Cerebellar nuclear complex (tissue), 1 donor: ENCODE data around the gene TTC7B.

ENCODE experiments used
- DNase-seq, 2 experiments: peaks; one replicate each; lab custom pipeline; 2025; lab: John Stamatoyannopoulos, UW

Gene TTC7B

GRCh38 chr14:90487462-90487861, 328.8 kb downstream of the TTC7B start:
- DNase-seq = no peak

GRCh38 chr14:90487031-90487430, 329.2 kb downstream of the TTC7B start:
- DNase-seq = no peak

- DNase-seq = no peak
These were observed 331.9 kb downstream of the TTC7B start for GRCh38 chr14:90484291-90484690.

- no peak for DNase-seq
These were observed 332.7 kb downstream of the TTC7B start for GRCh38 chr14:90483571-90483974.

- DNase-seq = no peak
These were observed 333.1 kb downstream of the TTC7B start for GRCh38 chr14:90483117-90483516.

GRCh38 chr14:90475298-90475697, 340.9 kb downstream of the TTC7B start:
- no peak for DNase-seq
